HCT116 (cell line): ENCODE results near the gene NOC3L. TPM values are rescaled to one million over a fixed set of nuclear protein-coding genes. Genes with fewer than 3 reads are reported as not detected.
"Not testable (repeated sequence)": the region's sequence is repeated elsewhere in the genome, so short reads cannot be mapped to it uniquely, and the experiment has no call there.

Experiments
- ATAC-seq: fragments of 200-7000 bp; cut with Tn5 transposase; 2 replicates; pipeline ENCODE4 v1.9.1; 2020; ENCODE audit warnings: mild to moderate bottlenecking, moderate library complexity
- BruUV-seq: library from RNA; stranded (reverse); fragments of 400-500 nt; replicated peaks from 2 replicates; lab custom pipeline; 2021; lab: Mats Ljungman, UMichigan
- CTCF ChIA-PET: fragments of 300-600 bp; sonication (Branson Sonifier 250); formaldehyde crosslinking; loops from one replicate; lab custom pipeline; 2021; ENCODE audit warnings: antibody characterized with exemption; lab: Charles Lee
- POLR2A ChIA-PET: fragments of 300-600, 350-600 bp; sonication (Branson Sonifier 250); formaldehyde crosslinking; loops from one replicate; lab custom pipeline; 2021; ENCODE audit warnings: antibody characterized with exemption; lab: Charles Lee
- RAD21 ChIA-PET, 2 experiments: fragments of 300-600 bp; sonication (Branson Sonifier 250); formaldehyde crosslinking; loops; one replicate each; lab custom pipeline; 2023; ENCODE audit warnings: low total read pairs in 2 of 2; ENCODE audit not compliant: uncharacterized antibody in 2 of 2, unreplicated experiment in 2 of 2, low non-redundant PET in 1 of 2; lab: Charles Lee
- DNase-seq: peaks from one replicate; pipeline ENCODE4 v3.0.0-alpha.2; 2010; ENCODE audit warnings: low read depth, low spot score
- H2AFZ ChIP-seq: fragments of 200-600 bp; shearing (Covaris generic), sonication (generic); 2 replicates; pipeline ENCODE4 v1.6.1; 2017; ENCODE audit warnings: low read depth, mixed run types, mixed read lengths, antibody characterized with exemption, low read length; ENCODE audit not compliant: poor library complexity, severe bottlenecking
- H3K27ac ChIP-seq: 2 replicates; pipeline ENCODE4 v1.5.1; 2012; ENCODE audit warnings: low read depth, low read length
- H3K27me3 ChIP-seq: fragments of 200-600 bp; sonication (generic); 2 replicates; pipeline ENCODE4 v1.6.1; 2016; ENCODE audit warnings: mixed run types, low read length, mixed read lengths; ENCODE audit not compliant: insufficient read depth
- H3K36me3 ChIP-seq, 2 experiments: fragments of 200-500 bp in 1 of 2; fragments of 200-600 bp in 1 of 2; sonication (Bioruptor generic) in 1 of 2; sonication (generic) in 1 of 2; 2 replicates each; pipeline versions ENCODE4 v1.5.1 to v1.6.1; 2014 to 2016; ENCODE audit warnings: low read length in 2 of 2, inconsistent platforms in 1 of 2, mixed read lengths in 1 of 2, mixed run types in 1 of 2; ENCODE audit not compliant: insufficient read depth in 2 of 2, control insufficient read depth in 1 of 2
- H3K4me1 ChIP-seq, 2 experiments: fragments of 200-600 bp in 1 of 2; sonication (generic) in 1 of 2; 2 replicates each; pipeline versions ENCODE4 v1.5.1 to v1.6.1; 2012 to 2017; ENCODE audit warnings: low read length in 2 of 2, inconsistent platforms in 1 of 2, mild to moderate bottlenecking in 1 of 2, mixed read lengths in 1 of 2, mixed run types in 1 of 2, moderate library complexity in 1 of 2; ENCODE audit not compliant: insufficient read depth in 2 of 2, control insufficient read depth in 1 of 2
- H3K4me2 ChIP-seq: fragments of 200-600 bp; sonication (generic); 2 replicates; pipeline ENCODE4 v1.6.1; 2017; ENCODE audit warnings: mixed run types, low read length, mixed read lengths
- H3K4me3 ChIP-seq, 2 experiments: fragments of 200-600 bp in 1 of 2; sonication (generic) in 1 of 2; replicated peaks in 1 of 2; 2 replicates each; pipeline ENCODE4 v1.5.1; 2011 to 2016; ENCODE audit warnings: low read length in 2 of 2, control low read depth in 1 of 2, low read depth in 1 of 2, mild to moderate bottlenecking in 1 of 2, mixed read lengths in 1 of 2, mixed run types in 1 of 2
- H3K79me2 ChIP-seq: fragments of 200-600 bp; sonication (generic); 2 replicates; pipeline ENCODE4 v1.6.1; 2017; ENCODE audit warnings: mild to moderate bottlenecking, mixed run types, low read length, moderate library complexity, mixed read lengths; ENCODE audit not compliant: insufficient read depth
- H3K9ac ChIP-seq: fragments of 200-600 bp; sonication (generic); 2 replicates; pipeline ENCODE4 v1.6.1; 2016; ENCODE audit warnings: low read length, mixed read lengths
- H3K9me2 ChIP-seq: fragments of 200-600 bp; sonication (generic), shearing (Covaris generic); 2 replicates; pipeline ENCODE4 v1.6.1; 2017; ENCODE audit warnings: mixed run types, mild to moderate bottlenecking, moderate library complexity; ENCODE audit not compliant: insufficient read depth
- H3K9me3 ChIP-seq, 2 experiments: fragments of 200-500 bp in 1 of 2; fragments of 200-600 bp in 1 of 2; sonication (Bioruptor generic) in 1 of 2; sonication (generic) in 1 of 2; 2 replicates each; pipeline ENCODE4 v1.6.1; 2014 to 2017; ENCODE audit warnings: low read length in 2 of 2, mixed read lengths in 2 of 2, inconsistent platforms in 1 of 2, low read depth in 1 of 2, mild to moderate bottlenecking in 1 of 2, mixed run types in 1 of 2, moderate library complexity in 1 of 2; ENCODE audit not compliant: control insufficient read depth in 1 of 2, insufficient read depth in 1 of 2
- H4K20me1 ChIP-seq: fragments of 200-600 bp; sonication (generic), shearing (Covaris generic); 2 replicates; pipeline ENCODE4 v1.6.1; 2017; ENCODE audit warnings: mixed run types, mild to moderate bottlenecking, moderate library complexity; ENCODE audit not compliant: insufficient read depth
- CBX3 ChIP-seq: IDR thresholded peaks from 2 replicates; pipeline ENCODE4 v1.6.1; 2012; ENCODE audit warnings: low read depth
- CEBPB ChIP-seq: IDR thresholded peaks from 2 replicates; pipeline ENCODE4 v1.6.1; 2012; ENCODE audit warnings: low read depth
- ELF1 ChIP-seq: IDR thresholded peaks from 2 replicates; pipeline ENCODE4 v1.6.1; 2012; ENCODE audit warnings: low read depth, borderline replicate concordance
- EZH2phosphoT487 ChIP-seq: fragments of 200-600 bp; IDR thresholded peaks from 2 replicates; pipeline ENCODE4 v1.6.1; 2018; ENCODE audit warnings: antibody characterized with exemption, borderline replicate concordance
- FOSL1 ChIP-seq: IDR thresholded peaks from 2 replicates; pipeline ENCODE4 v1.6.1; 2012; ENCODE audit warnings: low read depth
- JUND ChIP-seq: IDR thresholded peaks from 2 replicates; pipeline ENCODE4 v1.6.1; 2012
- POLR2A ChIP-seq: IDR thresholded peaks from 2 replicates; pipeline ENCODE4 v1.7.0; 2011; ENCODE audit warnings: borderline replicate concordance; ENCODE audit not compliant: insufficient read depth, insufficient read length; ENCODE audit errors: extremely low read depth
- POLR2AphosphoS5 ChIP-seq: IDR thresholded peaks from 2 replicates; pipeline ENCODE4 v1.6.1; 2011; ENCODE audit warnings: mild to moderate bottlenecking, low read depth, low read length, moderate library complexity
- SP1 ChIP-seq: IDR thresholded peaks from 2 replicates; pipeline ENCODE4 v1.6.1; 2012; ENCODE audit warnings: low read depth
- TCF7L2 ChIP-seq: IDR thresholded peaks from 2 replicates; pipeline ENCODE4 v1.7.0; 2011; ENCODE audit warnings: borderline replicate concordance, inconsistent platforms; ENCODE audit not compliant: insufficient read depth, insufficient read length; ENCODE audit errors: extremely low read depth
- YY1 ChIP-seq: IDR thresholded peaks from 2 replicates; pipeline ENCODE4 v1.6.1; 2011; ENCODE audit warnings: low read length, low read depth, moderate library complexity, mild to moderate bottlenecking; ENCODE audit not compliant: insufficient replicate concordance; ENCODE audit errors: extremely low read depth
- ZFX ChIP-seq: fragments of 450-650 bp; IDR thresholded peaks from 2 replicates; pipeline ENCODE4 v1.6.1; 2017
- ZNF274 ChIP-seq: fragments of 200-500 bp; sonication (Bioruptor generic); IDR thresholded peaks from 2 replicates; pipeline ENCODE4 v1.6.1; 2014; ENCODE audit warnings: mild to moderate bottlenecking, low read depth, low read length, inconsistent platforms
- intact Hi-C: fragments of 100-400 bp; cut with micrococcal nuclease; formaldehyde crosslinking; loops from 2 replicates; pipeline ENCODE4 v1.10.0; 2022
- total RNA-seq: library from RNA; stranded (reverse); gene quantifications from one replicate; pipeline ENCODE4 v1.2.1, GENCODE V29; 2021; ENCODE audit not compliant: unreplicated experiment
- TF ChIP-seq, protein P1 (sequence below), 3 experiments: fragments of 200-600 bp in 1 of 3; sonication (generic) in 1 of 3; IDR thresholded peaks in 2 of 3; conservative IDR thresholded peaks in 1 of 3; 2 replicates each; pipeline ENCODE4 v1.5.1; 2012 to 2017; ENCODE audit warnings: low read depth in 2 of 3, low read length in 2 of 3, antibody characterized with exemption in 1 of 3, borderline replicate concordance in 1 of 3, control low read depth in 1 of 3, mild to moderate bottlenecking in 1 of 3, mixed read lengths in 1 of 3, mixed run types in 1 of 3, moderate library complexity in 1 of 3; ENCODE audit not compliant: insufficient read depth in 1 of 3

Gene NOC3L
- total RNA-seq, 1 experiment from 2014 or later, result 45.5 TPM

- Histone ChIP-seq H3K36me3 (peaks cover 62 to 74% of the 10 kb centered on the region in 2 experiments), H3K9me2 (no peaks in the 10 kb centered on the region)
- TF ChIP-seq EZH2phosphoT487 (no peak), POLR2AphosphoS5 (no peak), JUND (no peak), POLR2A (no peak), ELF1 (no peak), ZFX (no peak), FOSL1 (no peak), ZNF274 (no peak), CBX3 (no peak), TCF7L2 (no peak), YY1 (no peak), CEBPB (no peak), SP1 (no peak)
- TF ChIP-seq, protein P1, sequence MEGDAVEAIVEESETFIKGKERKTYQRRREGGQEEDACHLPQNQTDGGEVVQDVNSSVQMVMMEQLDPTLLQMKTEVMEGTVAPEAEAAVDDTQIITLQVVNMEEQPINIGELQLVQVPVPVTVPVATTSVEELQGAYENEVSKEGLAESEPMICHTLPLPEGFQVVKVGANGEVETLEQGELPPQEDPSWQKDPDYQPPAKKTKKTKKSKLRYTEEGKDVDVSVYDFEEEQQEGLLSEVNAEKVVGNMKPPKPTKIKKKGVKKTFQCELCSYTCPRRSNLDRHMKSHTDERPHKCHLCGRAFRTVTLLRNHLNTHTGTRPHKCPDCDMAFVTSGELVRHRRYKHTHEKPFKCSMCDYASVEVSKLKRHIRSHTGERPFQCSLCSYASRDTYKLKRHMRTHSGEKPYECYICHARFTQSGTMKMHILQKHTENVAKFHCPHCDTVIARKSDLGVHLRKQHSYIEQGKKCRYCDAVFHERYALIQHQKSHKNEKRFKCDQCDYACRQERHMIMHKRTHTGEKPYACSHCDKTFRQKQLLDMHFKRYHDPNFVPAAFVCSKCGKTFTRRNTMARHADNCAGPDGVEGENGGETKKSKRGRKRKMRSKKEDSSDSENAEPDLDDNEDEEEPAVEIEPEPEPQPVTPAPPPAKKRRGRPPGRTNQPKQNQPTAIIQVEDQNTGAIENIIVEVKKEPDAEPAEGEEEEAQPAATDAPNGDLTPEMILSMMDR (IDR thresholded peaks at IDR 0.05 in 2 of 3, conservative IDR thresholded peaks at IDR 0.05 in 1 of 3; ENCODE audit: borderline replicate concordance in 1 of 3, insufficient read depth in 1 of 3, low read depth in 2 of 3, low read length in 2 of 3), result no peak
These were observed 11.7 kb downstream of the NOC3L start for GRCh38 chr10:94351089-94351488.

GRCh38 chr10:94350500-94350899, 12.2 kb downstream of the NOC3L start:
- POLR2A ChIA-PET, intact Hi-C loops, H3K9me3 ChIP-seq, H3K4me2 ChIP-seq, H2AFZ ChIP-seq, H3K4me1 ChIP-seq, ATAC-seq, H3K9ac ChIP-seq, DNase-seq, RAD21 ChIA-PET, BruUV-seq, H3K27ac ChIP-seq, H3K9me2 ChIP-seq, H3K27me3 ChIP-seq, H3K4me3 ChIP-seq: not testable (repeated sequence)
- peaks cover 10% of the 10 kb centered on the region; the same call in 1 of the 2 replicates for H4K20me1 ChIP-seq
- CTCF ChIA-PET, result interaction anchor here (0.6 to 1.6 kb wide), 3 partner anchors 29 to 838 kb away, joined by 3 to 4 read pairs (median 4); no protein-coding TSS in a partner anchor
- peaks cover 58 to 71% of the 10 kb centered on the region in 2 experiments for H3K36me3 ChIP-seq
- H3K79me2 ChIP-seq, result peaks cover 79% of the 10 kb centered on the region

More at GRCh38 chr10:94351089-94351488, 11.7 kb downstream of the NOC3L start:
- no peak overlapping the region for H3K9ac ChIP-seq
- ChIA-PET POLR2A (no interaction called here), CTCF (interaction anchor here (1.2 to 1.6 kb wide), 2 partner anchors 30 to 93 kb away, joined by 4 read pairs; no protein-coding TSS in a partner anchor), RAD21 (no interaction called here)
- no TSS peak for BruUV-seq
- no peaks in the 10 kb centered on the region for H3K4me1 ChIP-seq
- no peak overlapping the region for H2AFZ ChIP-seq
- ATAC-seq (no peak), DNase-seq (no peak)
- no peak overlapping the region for H3K4me2 ChIP-seq
- intact Hi-C loops, result no loop called here
- H3K9me3 ChIP-seq, result no peaks in the 10 kb centered on the region
- H4K20me1 ChIP-seq, result peaks cover 10% of the 10 kb centered on the region; the same call in 1 of the 2 replicates
- no peak overlapping the region for H3K4me3 ChIP-seq
- H3K79me2 ChIP-seq, result peaks cover 79% of the 10 kb centered on the region
- no peak overlapping the region for H3K27ac ChIP-seq
- no peaks in the 10 kb centered on the region for H3K27me3 ChIP-seq
